SU-DHL-6 (cell line): ENCODE data around the gene SRGAP2B.
"Not testable (repeated sequence)": the region's sequence is repeated elsewhere in the genome, so short reads cannot be mapped to it uniquely, and the experiment has no call there.

Source experiments
- H2AFZ ChIP-seq: fragments of 200-600 bp; sonication (generic); 2 replicates; pipeline ENCODE4 v1.6.1; 2014; ENCODE audit warnings: low read depth, mild to moderate bottlenecking, moderate library complexity, mixed read lengths, antibody characterized with exemption, low read length; ENCODE audit not compliant: severe bottlenecking
- H3F3A ChIP-seq: fragments of 200-600 bp; shearing (Covaris generic); 2 replicates; pipeline ENCODE4 v1.6.0; 2016; ENCODE audit warnings: antibody characterized with exemption, mild to moderate bottlenecking; ENCODE audit not compliant: insufficient read depth
- H3K27ac ChIP-seq: fragments of 200-600 bp; sonication (generic); 2 replicates; pipeline ENCODE4 v1.5.1; 2016; ENCODE audit warnings: low read depth, mild to moderate bottlenecking, low read length, moderate library complexity, mixed read lengths
- H3K27me3 ChIP-seq: fragments of 200-600 bp; sonication (generic), shearing (Covaris generic); 2 replicates; pipeline ENCODE4 v1.6.0; 2014; ENCODE audit warnings: mild to moderate bottlenecking, low read length
- H3K36me3 ChIP-seq: fragments of 200-600 bp; sonication (generic); 2 replicates; pipeline ENCODE4 v1.6.1; 2014; ENCODE audit warnings: mild to moderate bottlenecking, low read length, mixed read lengths
- H3K4me2 ChIP-seq: fragments of 300-600, 200-600 bp; shearing (Covaris generic), sonication (generic); 2 replicates; pipeline ENCODE4 v1.6.0; 2014; ENCODE audit warnings: low read length, low read depth, mild to moderate bottlenecking; ENCODE audit not compliant: poor library complexity, severe bottlenecking
- H3K4me3 ChIP-seq: fragments of 200-600 bp; sonication (generic); 2 replicates; pipeline ENCODE4 v1.5.1; 2014; ENCODE audit warnings: antibody characterized with exemption, low read length, mild to moderate bottlenecking, mixed read lengths; ENCODE audit not compliant: insufficient read depth, poor library complexity, severe bottlenecking
- H3K79me2 ChIP-seq: fragments of 200-600 bp; sonication (generic); 2 replicates; pipeline ENCODE4 v1.6.1; 2014; ENCODE audit warnings: mild to moderate bottlenecking, low read length, moderate library complexity; ENCODE audit not compliant: insufficient read depth
- H3K9ac ChIP-seq: fragments of 200-600 bp; sonication (generic); 2 replicates; pipeline ENCODE4 v1.7.0; 2014; ENCODE audit warnings: mild to moderate bottlenecking, low read length
- H3K9me2 ChIP-seq: fragments of 200-600 bp; sonication (generic); replicated peaks from 2 replicates; pipeline ENCODE4 v1.6.1; 2014; ENCODE audit warnings: low read length; ENCODE audit not compliant: insufficient read depth
- H3K9me3 ChIP-seq: fragments of 200-600 bp; sonication (generic); 2 replicates; pipeline ENCODE4 v1.6.1; 2014; ENCODE audit warnings: low read length, mixed read lengths; ENCODE audit not compliant: insufficient read depth
- H4K20me1 ChIP-seq: fragments of 200-600 bp; sonication (generic); 2 replicates; pipeline ENCODE4 v1.6.1; 2014; ENCODE audit warnings: low read depth, mild to moderate bottlenecking, antibody characterized with exemption, low read length, moderate library complexity, mixed read lengths

The SRGAP2B gene

GRCh38 chr1:144935310-144935709, 159.8 kb downstream of the SRGAP2B start:
- H3F3A ChIP-seq, H3K9me2 ChIP-seq, H3K9me3 ChIP-seq, H3K27ac ChIP-seq, H3K4me2 ChIP-seq, H3K4me3 ChIP-seq, H3K79me2 ChIP-seq, H3K9ac ChIP-seq, H3K36me3 ChIP-seq, H2AFZ ChIP-seq, H3K27me3 ChIP-seq, H4K20me1 ChIP-seq: not testable (repeated sequence)

- H4K20me1 ChIP-seq, H3K9me2 ChIP-seq, H3K27me3 ChIP-seq, H3K27ac ChIP-seq, H2AFZ ChIP-seq, H3K79me2 ChIP-seq, H3K9me3 ChIP-seq, H3K4me2 ChIP-seq, H3F3A ChIP-seq, H3K36me3 ChIP-seq, H3K9ac ChIP-seq, H3K4me3 ChIP-seq: not testable (repeated sequence)
These were observed 162.1 kb downstream of the SRGAP2B start for GRCh38 chr1:144933014-144933413.

GRCh38 chr1:144932153-144932552, 163.0 kb downstream of the SRGAP2B start:
- H3K9me2 ChIP-seq, H3K4me2 ChIP-seq, H3K27me3 ChIP-seq, H3K27ac ChIP-seq, H3K79me2 ChIP-seq, H3F3A ChIP-seq, H3K9ac ChIP-seq, H3K4me3 ChIP-seq, H3K36me3 ChIP-seq, H2AFZ ChIP-seq, H3K9me3 ChIP-seq, H4K20me1 ChIP-seq: not testable (repeated sequence)

GRCh38 chr1:144931553-144931952, 163.6 kb downstream of the SRGAP2B start:
- not testable (repeated sequence) for H3K9ac ChIP-seq, H3K27me3 ChIP-seq, H3K4me2 ChIP-seq, H2AFZ ChIP-seq, H3K27ac ChIP-seq, H3K36me3 ChIP-seq, H3K9me2 ChIP-seq, H3K79me2 ChIP-seq, H3F3A ChIP-seq, H3K4me3 ChIP-seq, H3K9me3 ChIP-seq, H4K20me1 ChIP-seq

GRCh38 chr1:144930085-144930777, 164.9 kb downstream of the SRGAP2B start:
- H3K4me3 ChIP-seq, H3K36me3 ChIP-seq, H3K27ac ChIP-seq, H2AFZ ChIP-seq, H3K4me2 ChIP-seq, H3K79me2 ChIP-seq, H3K27me3 ChIP-seq, H3K9me3 ChIP-seq, H4K20me1 ChIP-seq, H3K9me2 ChIP-seq, H3F3A ChIP-seq, H3K9ac ChIP-seq: not testable (repeated sequence)

GRCh38 chr1:144927292-144927691, 167.8 kb downstream of the SRGAP2B start:
- H3K36me3 ChIP-seq, H2AFZ ChIP-seq, H3K27ac ChIP-seq, H3F3A ChIP-seq, H3K4me2 ChIP-seq, H3K9me3 ChIP-seq, H3K9me2 ChIP-seq, H3K4me3 ChIP-seq, H4K20me1 ChIP-seq, H3K79me2 ChIP-seq, H3K9ac ChIP-seq, H3K27me3 ChIP-seq: not testable (repeated sequence)

- not testable (repeated sequence) for H3K9me3 ChIP-seq, H3F3A ChIP-seq, H3K27ac ChIP-seq, H2AFZ ChIP-seq, H3K36me3 ChIP-seq, H4K20me1 ChIP-seq, H3K9me2 ChIP-seq, H3K27me3 ChIP-seq, H3K9ac ChIP-seq, H3K4me3 ChIP-seq, H3K4me2 ChIP-seq, H3K79me2 ChIP-seq
These were observed 171.5 kb downstream of the SRGAP2B start for GRCh38 chr1:144923640-144924039.

- H3K27ac ChIP-seq, H3K9ac ChIP-seq, H3K36me3 ChIP-seq, H3K4me3 ChIP-seq, H4K20me1 ChIP-seq, H3K9me2 ChIP-seq, H3F3A ChIP-seq, H3K4me2 ChIP-seq, H3K27me3 ChIP-seq, H3K79me2 ChIP-seq, H2AFZ ChIP-seq, H3K9me3 ChIP-seq: not testable (repeated sequence)
These were observed 172.3 kb downstream of the SRGAP2B start for GRCh38 chr1:144922785-144923184.
